HG03097 (cell line): Measurements from ENCODE around the gene RNF175.
A peak's percentile ranks its signal among the peaks of the same experiment; 100 is the strongest.
"Not testable (repeated sequence)": the region's sequence is repeated elsewhere in the genome, so short reads cannot be mapped to it uniquely, and the experiment has no call there.

Experiments
- ATAC-seq: cut with Tn5 transposase; IDR thresholded peaks from one replicate; pipeline ENCODE4 v1.9.1; 2021; ENCODE audit not compliant: unreplicated experiment, low FRiP score

RNF175 gene

DNA sequence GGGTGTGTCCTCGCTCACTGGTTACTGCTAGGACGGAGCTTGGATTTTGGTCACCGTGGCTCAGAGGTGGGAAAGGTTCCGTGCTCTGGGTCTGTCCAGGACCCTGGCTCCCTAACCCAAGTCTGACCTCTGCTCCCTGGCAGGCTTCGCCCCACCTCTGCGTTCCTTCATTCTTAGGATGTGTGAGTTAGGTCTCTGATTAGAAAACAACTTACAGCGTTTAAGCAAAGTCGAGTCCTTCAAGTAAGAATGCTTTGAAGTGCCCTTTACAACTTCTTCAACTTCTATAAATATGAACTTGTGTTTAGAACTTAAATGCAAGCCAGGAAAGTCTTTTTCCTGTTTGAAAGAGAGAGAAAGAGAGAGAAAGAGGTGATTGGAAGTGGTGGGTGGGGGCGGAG lies 74.9 kb downstream of the RNF175 start:
- ATAC-seq = no peak

DNA sequence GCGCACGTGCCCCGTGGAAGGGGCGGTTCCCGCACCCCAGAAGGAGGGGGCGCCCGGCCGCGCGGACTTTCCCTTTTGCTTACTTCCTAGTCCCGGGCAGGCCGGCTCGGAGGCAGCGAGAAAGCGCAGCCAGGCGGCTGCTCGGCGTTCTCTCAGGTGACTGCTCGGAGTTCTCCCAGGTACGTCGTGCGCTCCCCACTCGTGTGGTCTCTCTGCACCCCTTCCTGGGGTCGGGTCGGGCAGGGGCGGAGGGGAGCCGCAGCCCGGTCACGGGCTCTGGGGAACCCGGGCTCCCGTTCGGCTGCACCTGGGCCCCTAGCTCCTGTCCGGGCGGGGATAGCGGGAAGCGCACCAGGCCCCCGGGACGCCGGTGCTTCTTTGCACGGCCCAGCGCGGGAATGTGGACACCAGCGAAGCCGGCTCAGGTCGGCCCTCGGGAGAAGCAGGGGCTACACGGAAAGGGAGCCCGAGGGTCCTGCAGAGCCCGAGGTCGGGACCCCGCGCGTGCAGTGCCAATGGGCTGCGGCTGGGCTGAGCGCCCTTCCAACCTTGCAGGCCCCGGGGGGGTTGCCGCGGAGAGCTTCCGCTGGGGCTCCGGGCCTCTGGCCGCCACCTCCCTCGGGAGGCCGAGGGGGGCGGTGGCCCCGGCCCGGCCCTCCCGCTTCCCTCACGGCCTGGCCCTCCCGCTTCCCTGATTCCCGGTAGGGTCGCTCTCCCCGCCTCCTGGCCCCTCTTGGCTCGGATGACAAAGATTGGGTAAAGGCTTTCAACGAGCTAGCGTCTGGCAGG lies 75.4 kb downstream of the RNF175 start, which contains the start of gene TLR2:
Gene TLR2 (plus strand): TSS at position 99 of the 789 bp plus-strand sequence. CDS start 18,628 bp downstream, outside the sequence.
- peak; percentile 82 for ATAC-seq

DNA sequence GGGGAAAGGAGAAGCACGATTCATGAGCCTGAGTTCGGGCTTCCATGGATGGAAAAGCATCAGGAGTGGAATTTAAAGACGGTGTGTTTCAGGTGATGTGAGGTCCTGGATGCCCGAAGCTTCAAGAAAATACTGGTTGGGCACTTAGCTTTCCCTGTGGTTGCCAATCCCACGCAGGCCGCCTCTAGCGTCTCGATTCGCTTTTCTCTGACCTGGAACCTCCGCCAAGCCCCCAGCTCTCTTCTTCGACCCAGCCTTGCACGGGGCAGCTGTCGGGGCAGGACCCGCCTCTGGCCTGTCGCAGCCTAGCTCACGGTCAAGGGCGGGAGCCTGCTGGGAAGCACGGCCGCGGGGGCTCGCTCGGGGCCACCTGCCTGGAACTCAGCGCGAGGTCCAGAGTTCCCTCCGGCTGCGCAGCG lies 76.1 kb downstream of the RNF175 start:
- no peak for ATAC-seq

- ATAC-seq = no peak
These were observed 80.3 kb downstream of the RNF175 start for GRCh38 chr4:153679486-153679885.

- ATAC-seq = no peak
These were observed 82.8 kb downstream of the RNF175 start for GRCh38 chr4:153676984-153677383.

- no peak for ATAC-seq
These were observed 83.3 kb downstream of the RNF175 start for GRCh38 chr4:153676486-153676885.

DNA sequence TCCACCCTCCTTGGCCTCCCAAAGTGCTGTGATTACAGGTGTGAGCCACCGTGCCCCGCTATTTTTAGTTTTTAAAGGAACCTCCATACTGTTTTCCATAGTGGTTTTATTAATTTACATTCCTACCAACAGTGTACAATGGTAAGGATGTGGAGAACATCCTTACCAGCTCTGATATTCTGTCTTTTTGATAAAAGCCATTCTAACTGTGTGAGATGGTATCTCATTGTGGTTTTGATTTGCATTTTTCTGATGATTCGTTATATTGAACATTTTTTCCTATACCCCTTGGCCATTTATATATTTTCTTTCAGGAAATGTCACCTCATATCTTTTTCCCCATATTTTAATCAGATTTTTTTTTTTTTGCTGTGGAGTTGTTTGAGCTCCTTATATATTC lies 90.0 kb downstream of the RNF175 start:
- no peak for ATAC-seq

GRCh38 chr4:153668647-153669046 lies 91.2 kb downstream of the RNF175 start:
- ATAC-seq = no peak

DNA sequence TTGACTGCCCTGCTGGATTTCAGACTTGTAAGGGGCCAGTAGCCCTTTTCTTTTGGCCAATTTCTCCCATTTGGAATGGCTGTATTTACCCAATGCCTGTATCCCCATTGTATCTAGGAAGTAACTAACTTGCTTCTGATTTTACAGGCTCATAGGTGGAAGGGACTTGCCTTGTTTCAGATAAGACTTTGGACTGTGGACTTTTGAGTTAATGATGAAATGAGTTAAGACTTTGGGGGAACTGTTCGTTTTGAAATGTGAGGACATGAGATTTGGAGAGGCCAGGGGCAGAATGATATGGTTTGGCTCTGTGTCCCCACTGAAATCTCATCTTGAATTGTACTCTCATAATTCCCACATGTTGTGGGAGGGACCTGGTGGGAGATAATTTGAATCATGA lies 93.3 kb downstream of the RNF175 start:
- not testable (repeated sequence) for ATAC-seq

DNA sequence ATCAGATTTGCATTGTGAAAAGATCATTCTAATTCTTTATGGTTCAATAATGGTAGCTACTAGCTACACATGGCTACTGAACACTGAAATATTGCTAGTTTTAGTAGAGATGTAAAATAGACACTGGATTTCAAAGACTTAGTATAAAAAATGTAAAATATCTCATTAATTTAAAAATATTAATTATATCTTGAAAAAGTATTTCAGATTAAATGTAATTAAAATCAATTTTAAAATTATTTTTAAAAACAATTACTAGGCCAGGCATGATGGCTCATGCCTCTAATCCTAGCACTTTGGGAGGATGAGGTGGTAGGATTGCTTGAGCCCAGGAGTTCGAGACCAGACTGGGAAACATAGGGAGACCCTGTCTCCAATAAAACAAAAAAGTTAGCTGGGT lies 96.2 kb downstream of the RNF175 start:
- no peak for ATAC-seq

DNA sequence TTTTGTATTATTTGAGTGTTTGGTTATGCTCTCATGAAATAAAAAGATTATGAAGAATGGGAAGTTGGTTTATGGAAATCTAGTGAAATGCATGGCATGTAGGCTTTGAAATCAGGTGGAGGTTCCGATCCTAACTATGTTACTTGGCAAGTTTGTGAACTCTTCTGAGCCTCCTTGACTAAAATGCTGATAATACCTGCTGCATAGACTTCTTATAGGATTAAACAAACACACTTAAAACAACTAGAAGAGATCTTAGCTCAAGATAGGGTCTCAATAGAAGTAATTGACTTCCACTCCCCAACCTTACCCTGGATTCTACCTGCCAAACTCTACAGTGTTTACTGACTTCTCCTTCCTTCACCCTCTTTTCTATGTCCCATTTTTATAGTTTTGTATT lies 97.9 kb downstream of the RNF175 start:
- no peak for ATAC-seq

- ATAC-seq = no peak
These were observed 98.5 kb downstream of the RNF175 start for GRCh38 chr4:153661215-153661822.
